Transverse colon (tissue), 4 donors: ENCODE results near the gene CENPM. TPM values are rescaled to one million over a fixed set of nuclear protein-coding genes. Genes with fewer than 3 reads are reported as not detected.
"Not testable (repeated sequence)": the region's sequence is repeated elsewhere in the genome, so short reads cannot be mapped to it uniquely, and the experiment has no call there.

Source experiments
- DNase-seq: peaks from one replicate; pipeline ENCODE4 v3.0.0-alpha.2; 2019
- H3K27ac ChIP-seq, 4 donors: fragments of 200-600 bp; sonication (generic); 2 replicates each; pipeline ENCODE4 v1.5.1; 2016 to 2018; ENCODE audit warnings: inconsistent platforms in 4 of 4
- H3K27me3 ChIP-seq: fragments of 200-600 bp; sonication (generic); 2 replicates; pipeline ENCODE4 v1.5.1; 2017; ENCODE audit warnings: inconsistent platforms
- H3K36me3 ChIP-seq, 4 donors: fragments of 200-600 bp; sonication (generic); 2 replicates each; pipeline ENCODE4 v1.5.1; 2017 to 2019; ENCODE audit warnings: inconsistent platforms in 4 of 4
- H3K4me1 ChIP-seq, 4 donors: fragments of 200-600 bp; sonication (generic); 2 replicates each; pipeline ENCODE4 v1.5.1; 2017 to 2020; ENCODE audit warnings: inconsistent platforms in 4 of 4
- H3K4me3 ChIP-seq, 4 donors: fragments of 200-600 bp; sonication (generic); 1 replicate in 1 of 4; 2 replicates in 3 of 4; pipeline versions ENCODE4 v1.5.1 to v1.6.1; 2017 to 2019; ENCODE audit warnings: inconsistent platforms in 4 of 4
- H3K9me3 ChIP-seq, 2 donors: fragments of 200-600 bp; sonication (generic); 2 replicates each; pipeline ENCODE4 v1.5.1; 2017 to 2019; ENCODE audit warnings: inconsistent platforms in 2 of 2
- CTCF ChIP-seq, 5 experiments: fragments of 200-600 bp in 3 of 5; fragments of 450-650 bp in 2 of 5; sonication (generic) in 3 of 5; IDR thresholded peaks; 1 replicate in 2 of 5; 2 replicates in 3 of 5; pipeline ENCODE4 v1.5.1; 2016 to 2017; ENCODE audit warnings: antibody characterized with exemption in 5 of 5, inconsistent platforms in 3 of 5, mild to moderate bottlenecking in 2 of 5, moderate library complexity in 1 of 5
- EP300 ChIP-seq: sonication (generic); formaldehyde crosslinking; IDR thresholded peaks from one replicate; pipeline ENCODE4 v1.6.1; 2017; ENCODE audit warnings: antibody characterized with exemption, low read depth
- POLR2A ChIP-seq: fragments of 450-650 bp; IDR thresholded peaks from one replicate; pipeline ENCODE4 v1.6.1; 2016; ENCODE audit warnings: antibody characterized with exemption, mild to moderate bottlenecking, moderate library complexity
- POLR2AphosphoS5 ChIP-seq, 3 donors: sonication (generic); formaldehyde crosslinking; IDR thresholded peaks; one replicate each; pipeline ENCODE4 v1.6.1; 2016; ENCODE audit warnings: antibody characterized with exemption in 3 of 3
- WGBS, 2 donors: methylation state at CpG; one replicate each; pipeline ENCODE4 v1.1.5; 2018; ENCODE audit warnings: low coverage in 1 of 2; 5-methylcytosine and 5-hydroxymethylcytosine counted together
- in situ Hi-C, 4 donors: fragments of 200-750 bp; cut with MboI; loops; one replicate each; pipeline versions ENCODE4 v1.15.0 to v1.15.1; 2017; ENCODE audit warnings: low sequenced_read_pairs in 3 of 4, low pct_ligation_motif_present in 1 of 4, low pct_unique_long_range_greater_than_20kb in 1 of 4
- intact Hi-C: fragments of 100-400 bp; cut with DNase I; formaldehyde crosslinking; loops from one replicate; pipeline ENCODE4 v1.15.1; 2023; ENCODE audit warnings: low total_unique reads
- total RNA-seq, 4 donors: library from RNA; depleted of rRNA; stranded (reverse); fragments of >200 nt; gene quantifications; one replicate each; pipeline ENCODE4 v1.1.0, GENCODE V29; 2016

Gene CENPM
- total RNA-seq, 4 donors from 2014 or later: 6.0 to 22.9 (median 11.0) TPM; not detected in 1

- 94% methylated on average over 2 of the region's 2 CpGs; no CpG with 5 or more reads in 1 of the 2 donors for WGBS, 2 donors
- Histone ChIP-seq H3K36me3 (no peaks in the 10 kb centered on the region), H3K4me3 (no peak overlapping the region), H3K27me3 (no peaks in the 10 kb centered on the region), H3K4me1 (peaks cover 0 to 5% (median 2%) of the 10 kb centered on the region in 4 donors), H3K9me3 (no peaks in the 10 kb centered on the region), H3K27ac (no peak overlapping the region)
- in situ Hi-C loops (loop anchor here (25.0 kb wide), 1 partner anchor 485 kb away; the partner anchor contains the start of gene NFAM1 (in 4 of the 4)), intact Hi-C loops (no loop called here)
- TF ChIP-seq EP300: no peak
- TF ChIP-seq CTCF (IDR thresholded peaks at IDR 0.05): no peak
- no peak for TF ChIP-seq POLR2AphosphoS5 (IDR thresholded peaks at IDR 0.05)
- TF ChIP-seq POLR2A: no peak
- no peak for DNase-seq
Observed at GRCh38 chr22:41952713-41953112, 5.8 kb upstream of the CENPM start.

- Histone ChIP-seq H3K4me3 (no peak within 1 kb of the TSS), H3K4me1 (peaks cover 0 to 5% (median 2%) of the 10 kb centered on the region in 4 donors), H3K27me3 (no peaks in the 10 kb centered on the region), H3K36me3 (no peaks in the 10 kb centered on the region), H3K27ac (no peak within 1 kb of the TSS), H3K9me3 (no peaks in the 10 kb centered on the region)
- DNase-seq: no peak
- in situ Hi-C loops: loop anchor here (25.0 kb wide), 1 partner anchor 485 kb away; the partner anchor contains the start of gene NFAM1 (in 4 of the 4)
- TF ChIP-seq POLR2A: no peak
- no peak for TF ChIP-seq CTCF (IDR thresholded peaks at IDR 0.05)
- no peak for TF ChIP-seq EP300
- no peak for TF ChIP-seq POLR2AphosphoS5 (IDR thresholded peaks at IDR 0.05)
- intact Hi-C loops: no loop called here
- WGBS, 2 donors: 65 to 76% methylated on average over 5 to 12 of the region's 16 CpGs
Observed at GRCh38 chr22:41951898-41952474, 5.0 kb upstream of the CENPM start, which contains the start of gene SMIM45. Gene SMIM45 (plus strand): TSS chr22:41952150.

- Histone ChIP-seq H3K36me3 (no peaks in the 10 kb centered on the region), H3K4me3 (no peak overlapping the region), H3K9me3 (no peaks in the 10 kb centered on the region), H3K27ac (no peak overlapping the region), H3K4me1 (peaks cover 6 to 14% (median 11%) of the 10 kb centered on the region in 4 donors), H3K27me3 (no peaks in the 10 kb centered on the region)
- no peak for DNase-seq
- in situ Hi-C loops: loop anchor here (10.0 to 25.0 kb wide), 4 partner anchors 125 to 255 kb away; partner anchors contain the start of genes CCDC134 (in 2 of the 4) and MEI1 (in 1 of the 4)
- intact Hi-C loops: loop anchor here (10.0 kb wide), 1 partner anchor 125 kb away; no protein-coding TSS in a partner anchor
- TF ChIP-seq CTCF (IDR thresholded peaks at IDR 0.05) (no peak), EP300 (no peak), POLR2A (no peak), POLR2AphosphoS5 (IDR thresholded peaks at IDR 0.05) (no peak)
- WGBS, 2 donors: 81 to 82% methylated on average over 3 to 7 of the region's 7 CpGs
Observed at GRCh38 chr22:41949297-41949965, 2.5 kb upstream of the CENPM start.

GRCh38 chr22:41948928-41949296 lies 2.0 kb upstream of the CENPM start:
- 90% methylated on average over 8 of the region's 8 CpGs; no CpG with 5 or more reads in 1 of the 2 donors for WGBS, 2 donors
- in situ Hi-C loops: loop anchor here (10.0 to 25.0 kb wide), 4 partner anchors 124 to 254 kb away; partner anchors contain the start of genes CCDC134 (in 2 of the 4) and MEI1 (in 1 of the 4)

More at GRCh38 chr22:41948928-41949296, 2.0 kb upstream of the CENPM start:
- not testable (repeated sequence) for H3K27me3 ChIP-seq, H3K27ac ChIP-seq, DNase-seq, H3K36me3 ChIP-seq, H3K9me3 ChIP-seq, H3K4me3 ChIP-seq
- intact Hi-C loops: loop anchor here (10.0 kb wide), 1 partner anchor 124 kb away; no protein-coding TSS in a partner anchor
- H3K4me1 ChIP-seq: peaks cover 6 to 17% (median 11%) of the 10 kb centered on the region in 4 donors
